ENCODE results near the gene TNFRSF19.

Gene TNFRSF19

DNA sequence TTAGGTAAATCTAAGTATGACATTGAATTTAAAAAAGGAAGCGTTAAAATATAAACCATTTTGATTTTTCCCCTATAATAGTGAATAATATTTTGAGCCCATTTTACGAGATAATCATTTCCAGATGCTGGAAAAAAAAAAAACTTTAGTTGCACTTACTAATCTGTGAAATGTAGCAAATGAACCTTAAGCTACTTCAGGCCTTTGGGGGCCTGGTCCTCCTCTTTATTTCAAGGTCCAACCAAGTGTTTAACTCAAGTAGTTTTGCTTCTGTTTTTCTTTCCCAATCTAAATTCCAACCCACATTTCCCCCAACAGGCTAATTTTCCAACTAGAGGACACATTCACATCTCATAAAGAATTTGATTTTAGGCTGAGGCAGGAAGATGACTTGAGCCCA, 101.2 kb downstream of the TNFRSF19 start:
- ChIA-PET CTCF (no interaction called here), POLR2A (no interaction called here)
- no peak for DNase-seq (ENCODE audit: extremely low spot score)
- TF ChIP-seq PKNOX1 (IDR thresholded peaks at IDR 0.05) (no peak), CTBP1 (IDR thresholded peaks at IDR 0.05; ENCODE audit: borderline replicate concordance) (no peak), SUZ12 (IDR thresholded peaks at IDR 0.05) (no peak), SP1 (IDR thresholded peaks at IDR 0.05) (no peak), FOXK2 (IDR thresholded peaks at IDR 0.05) (no peak), TARDBP (IDR thresholded peaks at IDR 0.05) (no peak), ELF4 (IDR thresholded peaks at IDR 0.05) (no peak)

DNA sequence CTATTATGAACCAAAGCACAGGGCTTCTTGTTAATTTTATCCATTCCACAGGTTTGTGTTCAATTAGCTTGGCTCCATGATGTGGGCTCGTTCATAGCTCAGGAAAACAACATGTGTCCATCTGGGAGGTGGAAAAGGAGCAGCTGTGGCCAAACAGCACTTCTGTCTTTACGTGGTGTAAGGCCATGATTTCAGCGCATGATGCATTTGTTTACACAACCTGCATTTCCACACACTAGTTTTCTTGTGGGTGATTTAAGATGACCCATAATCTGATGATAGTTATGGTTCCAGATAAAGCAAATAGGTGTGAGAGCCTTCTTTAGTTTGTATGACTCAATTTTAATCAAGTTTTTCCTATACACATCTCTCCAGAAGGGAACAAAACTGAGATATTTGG, 101.7 kb downstream of the TNFRSF19 start:
- no peak for DNase-seq (ENCODE audit: extremely low spot score)
- POLR2A ChIA-PET = no interaction called here
- TF ChIP-seq HDGF (IDR thresholded peaks at IDR 0.05; ENCODE audit: borderline replicate concordance) (no peak), LEF1 (IDR thresholded peaks at IDR 0.05; ENCODE audit: borderline replicate concordance) (no peak), BHLHE40 (IDR thresholded peaks at IDR 0.05; ENCODE audit: borderline replicate concordance) (no peak), ARNT (IDR thresholded peaks at IDR 0.05) (no peak), ELF4 (IDR thresholded peaks at IDR 0.05) (no peak), SUZ12 (IDR thresholded peaks at IDR 0.05) (no peak), TARDBP (IDR thresholded peaks at IDR 0.05) (no peak), CTBP1 (IDR thresholded peaks at IDR 0.05; ENCODE audit: borderline replicate concordance) (no peak), PKNOX1 (IDR thresholded peaks at IDR 0.05) (no peak), NFRKB (IDR thresholded peaks at IDR 0.05) (no peak), FOXA1 (IDR thresholded peaks at IDR 0.05) (no peak), L3MBTL2 (conservative IDR thresholded peaks at IDR 0.05) (no peak), FOXK2 (IDR thresholded peaks at IDR 0.05) (no peak), ZNF384 (IDR thresholded peaks at IDR 0.05) (no peak)
- CTCF ChIA-PET = no interaction called here

- TF ChIP-seq TARDBP (IDR thresholded peaks at IDR 0.05) (no peak), CTBP1 (IDR thresholded peaks at IDR 0.05; ENCODE audit: borderline replicate concordance) (no peak), SP1 (IDR thresholded peaks at IDR 0.05) (no peak), L3MBTL2 (conservative IDR thresholded peaks at IDR 0.05) (no peak), HDGF (IDR thresholded peaks at IDR 0.05; ENCODE audit: borderline replicate concordance) (no peak), FOXA1 (IDR thresholded peaks at IDR 0.05) (no peak), PKNOX1 (IDR thresholded peaks at IDR 0.05) (no peak)
- ChIA-PET POLR2A (no interaction called here), CTCF (no interaction called here)
- no peak for DNase-seq (ENCODE audit: extremely low spot score)
Measured at GRCh38 chr13:23672616-23673015, 102.4 kb downstream of the TNFRSF19 start.

DNA sequence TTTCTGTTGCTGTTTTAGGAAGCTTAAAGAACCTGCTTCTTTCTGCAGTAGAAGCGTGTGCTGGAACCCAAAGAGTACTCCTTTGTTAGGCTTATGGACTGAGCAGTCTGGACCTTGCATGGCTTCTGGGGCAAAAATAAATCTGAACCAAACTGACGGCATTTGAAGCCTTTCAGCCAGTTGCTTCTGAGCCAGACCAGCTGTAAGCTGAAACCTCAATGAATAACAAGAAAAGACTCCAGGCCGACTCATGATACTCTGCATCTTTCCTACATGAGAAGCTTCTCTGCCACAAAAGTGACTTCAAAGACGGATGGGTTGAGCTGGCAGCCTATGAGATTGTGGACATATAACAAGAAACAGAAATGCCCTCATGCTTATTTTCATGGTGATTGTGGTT, 103.1 kb downstream of the TNFRSF19 start:
- CTCF ChIA-PET = interaction anchor here (0.6 kb wide), 1 partner anchor 18 kb away, joined by 3 read pairs; no protein-coding TSS in a partner anchor
- POLR2A ChIA-PET = no interaction called here
- DNase-seq (ENCODE audit: extremely low spot score) = no peak
- no peak for TF ChIP-seq NFRKB (IDR thresholded peaks at IDR 0.05)
- no peak for TF ChIP-seq CTBP1 (IDR thresholded peaks at IDR 0.05; ENCODE audit: borderline replicate concordance)
- TF ChIP-seq FOXM1 (IDR thresholded peaks at IDR 0.05; ENCODE audit: borderline replicate concordance) = no peak
- TF ChIP-seq FOXK2 (IDR thresholded peaks at IDR 0.05) = no peak
- TF ChIP-seq TARDBP (IDR thresholded peaks at IDR 0.05) = no peak
- TF ChIP-seq ZNF384 (IDR thresholded peaks at IDR 0.05) = no peak

DNA sequence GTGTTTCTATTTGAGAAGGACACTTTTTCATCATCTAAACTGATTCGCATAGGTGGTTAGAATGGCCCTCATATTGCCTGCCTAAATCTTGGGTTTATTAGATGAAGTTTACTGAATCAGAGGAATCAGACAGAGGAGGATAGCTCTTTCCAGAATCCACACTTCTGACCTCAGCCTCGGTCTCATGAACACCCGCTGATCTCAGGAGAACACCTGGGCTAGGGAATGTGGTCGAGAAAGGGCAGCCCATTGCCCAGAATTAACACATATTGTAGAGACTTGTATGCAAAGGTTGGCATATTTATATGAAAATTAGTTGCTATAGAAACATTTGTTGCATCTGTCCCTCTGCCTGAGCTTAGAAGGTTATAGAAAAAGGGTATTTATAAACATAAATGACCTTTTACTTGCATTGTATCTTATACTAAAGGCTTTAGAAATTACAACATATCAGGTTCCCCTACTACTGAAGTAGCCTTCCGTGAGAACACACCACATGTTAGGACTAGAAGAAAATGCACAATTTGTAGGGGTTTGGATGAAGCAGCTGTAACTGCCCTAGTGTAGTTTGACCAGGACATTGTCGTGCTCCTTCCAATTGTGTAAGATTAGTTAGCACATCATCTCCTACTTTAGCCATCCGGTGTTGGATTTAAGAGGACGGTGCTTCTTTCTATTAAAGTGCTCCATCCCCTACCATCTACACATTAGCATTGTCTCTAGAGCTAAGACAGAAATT, 103.8 kb downstream of the TNFRSF19 start:
- POLR2A ChIA-PET = no interaction called here
- CTCF ChIA-PET = no interaction called here
- TF ChIP-seq SUZ12 (IDR thresholded peaks at IDR 0.05) = no peak
- TF ChIP-seq NFRKB (IDR thresholded peaks at IDR 0.05) = no peak
- TF ChIP-seq LEF1 (IDR thresholded peaks at IDR 0.05; ENCODE audit: borderline replicate concordance) = no peak
- TF ChIP-seq ZNF384 (IDR thresholded peaks at IDR 0.05) = no peak
- no peak for TF ChIP-seq BHLHE40 (IDR thresholded peaks at IDR 0.05; ENCODE audit: borderline replicate concordance)
- no peak for TF ChIP-seq FOXA1 (IDR thresholded peaks at IDR 0.05)
- TF ChIP-seq HDGF (IDR thresholded peaks at IDR 0.05; ENCODE audit: borderline replicate concordance) = no peak
- no peak for TF ChIP-seq L3MBTL2 (conservative IDR thresholded peaks at IDR 0.05)
- no peak for TF ChIP-seq CTBP1 (IDR thresholded peaks at IDR 0.05; ENCODE audit: borderline replicate concordance)
- TF ChIP-seq SP1 (IDR thresholded peaks at IDR 0.05) = no peak
- no peak for TF ChIP-seq ARNT (IDR thresholded peaks at IDR 0.05)
- TF ChIP-seq FOXK2 (IDR thresholded peaks at IDR 0.05) = no peak
- TF ChIP-seq TARDBP (IDR thresholded peaks at IDR 0.05) = no peak
- TF ChIP-seq PKNOX1 (IDR thresholded peaks at IDR 0.05) = no peak
- no peak for DNase-seq (ENCODE audit: extremely low spot score)
